GM21786 (cell line): ENCODE data around the gene COL23A1.

Experiments used
- ATAC-seq: cut with Tn5 transposase; IDR thresholded peaks from one replicate; pipeline ENCODE4 v1.9.1; 2021; ENCODE audit not compliant: unreplicated experiment

The COL23A1 gene

DNA sequence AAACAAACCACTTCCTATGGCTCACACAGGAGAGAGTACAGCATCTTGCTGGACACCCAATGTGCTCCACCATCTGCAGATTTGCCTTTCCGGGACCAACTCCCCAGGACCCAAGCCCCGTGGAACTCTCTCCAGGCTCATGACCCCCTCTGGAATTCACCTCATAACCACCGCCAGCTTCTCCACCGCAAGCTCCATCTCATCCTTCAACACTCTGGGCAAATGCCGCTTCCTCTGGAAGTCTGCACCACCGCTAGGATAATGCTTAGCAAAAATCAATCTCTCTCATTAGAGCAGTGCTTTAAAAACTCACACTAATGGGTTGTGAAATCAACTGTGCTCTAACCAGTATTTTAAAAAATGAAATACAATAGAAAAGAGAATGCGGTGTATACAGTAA is 150.0 kb downstream of the COL23A1 start:
- ATAC-seq: no peak

DNA sequence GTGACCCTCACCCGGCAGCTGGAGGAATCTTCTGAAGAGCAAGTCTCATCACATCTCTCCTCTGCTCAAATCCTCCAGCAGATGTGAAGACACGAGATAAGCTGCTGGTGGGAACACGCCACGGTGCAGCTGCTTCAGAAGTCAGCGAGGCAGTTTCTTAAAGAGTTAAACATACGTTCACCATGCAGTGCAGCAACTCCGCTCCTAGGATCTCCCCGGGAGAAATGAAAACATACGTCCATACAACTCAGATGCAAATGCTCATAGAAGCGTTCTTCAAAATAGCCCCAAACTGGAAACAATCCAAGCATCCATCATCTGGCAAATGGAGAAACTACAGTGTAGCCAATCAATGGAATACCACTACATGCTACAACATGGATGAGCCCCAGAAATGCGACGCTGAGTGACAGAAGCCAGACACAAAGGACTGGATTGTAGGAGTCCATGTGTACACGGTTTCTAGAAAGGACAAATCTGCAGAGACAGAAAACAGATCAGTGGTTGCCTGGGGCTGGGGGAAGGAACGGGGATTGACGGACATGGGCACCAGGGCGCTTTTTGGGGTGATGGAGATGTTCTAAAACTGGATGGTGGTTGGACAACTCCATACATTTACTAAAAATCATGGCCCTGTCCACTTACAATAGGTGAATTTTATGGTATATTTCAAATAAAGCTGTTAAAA is 150.6 kb downstream of the COL23A1 start:
- ATAC-seq: no peak

DNA sequence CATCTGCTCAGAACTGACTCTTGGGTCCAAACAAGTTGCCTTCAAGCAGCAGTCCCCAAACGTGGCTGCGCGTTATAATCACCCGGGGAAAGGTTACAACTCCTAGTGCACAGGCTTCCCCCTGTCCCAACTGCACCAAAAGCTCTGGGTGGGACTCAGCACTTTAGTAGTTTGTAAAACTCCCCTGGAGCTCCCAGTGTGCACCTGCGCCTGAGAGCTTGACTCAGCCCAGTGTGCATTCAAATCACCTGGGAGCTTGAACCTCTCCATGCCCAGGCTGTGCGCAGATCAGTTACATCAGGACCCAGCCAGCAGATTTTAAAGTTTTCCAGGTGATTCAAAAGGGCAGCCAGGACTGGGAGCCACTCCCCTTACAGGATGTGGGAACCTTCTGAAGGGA is 151.4 kb downstream of the COL23A1 start:
- ATAC-seq: no peak

DNA sequence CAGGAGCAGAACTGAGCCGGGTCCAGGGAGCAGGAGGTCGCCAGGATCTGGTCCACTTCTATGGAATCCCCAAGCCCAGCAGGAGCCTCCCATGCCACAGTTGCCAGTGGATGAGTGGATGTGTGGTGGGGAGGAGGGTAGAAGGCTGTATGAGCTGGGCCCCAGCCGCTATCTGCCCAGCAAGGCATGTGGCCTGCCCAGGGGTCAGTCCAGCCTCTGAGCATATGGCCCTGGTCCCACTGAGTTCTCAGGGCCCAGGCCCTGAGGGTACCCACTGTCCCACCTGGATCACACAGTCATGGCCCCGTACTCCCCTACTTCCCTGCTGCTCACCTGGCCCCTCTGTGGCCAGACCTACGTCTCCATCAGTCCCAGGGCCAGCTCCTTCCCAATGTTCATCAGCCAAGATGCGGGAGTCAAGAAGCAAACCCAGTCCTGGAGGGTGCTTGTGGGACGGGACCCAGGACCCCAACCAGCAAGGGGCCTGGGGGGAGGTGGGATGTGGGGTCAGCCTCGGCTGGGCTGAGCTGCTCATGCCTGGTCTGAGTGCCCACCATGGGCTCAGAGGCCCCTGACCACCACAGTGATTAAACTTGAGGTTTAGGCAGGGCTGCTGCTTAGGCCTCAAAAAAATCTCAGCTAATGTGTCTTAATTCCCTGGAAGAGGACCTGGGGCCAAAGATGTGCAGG is 152.7 kb downstream of the COL23A1 start:
- no peak for ATAC-seq

DNA sequence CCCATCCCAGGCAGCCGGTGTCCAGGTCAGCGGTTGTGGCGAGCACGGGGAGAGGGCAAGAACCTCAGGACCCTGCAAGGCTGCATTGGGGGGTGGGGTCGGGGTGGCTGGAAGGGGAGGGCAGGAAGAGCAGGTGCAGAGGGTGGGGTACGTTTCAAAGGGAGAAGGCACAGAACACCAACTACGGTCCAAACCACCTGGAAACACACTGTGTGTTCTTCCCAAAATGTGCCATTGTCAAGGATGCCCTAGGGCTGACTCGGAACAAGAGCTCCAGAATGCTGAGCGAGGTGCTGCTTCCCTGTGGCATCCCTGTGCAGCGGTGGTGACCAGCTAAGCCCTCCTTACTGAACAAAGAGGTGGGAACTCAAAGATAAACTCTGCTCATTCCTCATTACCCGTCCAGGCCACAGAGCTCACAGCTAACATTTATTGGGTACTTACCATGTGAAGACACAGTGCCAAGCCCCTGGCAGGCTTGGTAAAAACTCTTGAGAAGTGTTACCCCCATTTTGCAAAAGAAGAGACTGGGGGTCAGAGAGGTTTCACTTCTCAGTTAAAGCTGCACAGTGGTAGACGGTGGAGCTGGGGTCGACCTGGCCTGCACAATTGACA is 153.8 kb downstream of the COL23A1 start:
- no peak for ATAC-seq

DNA sequence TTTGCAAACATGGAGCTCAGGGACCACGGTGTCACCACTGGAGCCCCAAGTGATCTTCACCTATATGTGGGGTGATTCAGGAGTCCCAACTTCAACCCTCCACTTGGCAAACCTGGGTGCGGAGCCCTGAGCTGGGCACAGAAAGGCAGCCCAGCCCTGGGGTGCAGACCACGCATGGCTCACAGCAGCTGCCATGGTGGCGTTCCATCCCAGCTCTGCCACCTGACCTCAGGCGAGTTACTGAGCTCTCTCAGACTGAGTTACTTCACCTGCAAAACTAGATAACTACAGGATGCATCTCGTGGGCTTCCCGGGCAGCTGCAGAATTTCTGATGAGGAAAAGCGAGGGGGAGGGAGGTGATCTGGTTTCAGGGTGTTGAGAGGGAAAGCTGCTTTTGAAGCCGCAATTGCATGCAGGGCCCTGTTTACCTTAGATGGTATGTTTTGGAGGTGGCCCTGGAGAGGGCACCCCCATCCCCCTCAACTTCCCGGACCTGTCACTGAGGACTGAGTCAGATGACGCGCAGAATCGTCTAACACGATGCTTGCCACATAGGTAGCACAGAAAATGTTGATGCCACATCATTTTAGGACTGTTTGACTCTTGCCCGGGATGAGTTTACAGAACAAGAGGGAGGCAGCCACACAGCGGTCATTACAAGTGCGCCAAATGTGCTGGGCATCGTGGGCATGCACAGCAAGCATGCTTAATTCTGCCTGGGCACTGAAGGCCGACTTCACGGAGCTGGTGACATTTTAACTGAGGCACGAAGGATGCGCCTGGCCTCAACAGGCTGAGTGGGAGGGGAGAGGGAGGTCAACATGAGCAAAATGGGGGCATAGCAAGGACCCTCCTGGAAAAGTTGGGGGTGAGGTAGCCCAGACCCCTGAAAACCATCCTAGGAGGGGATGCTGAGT is 154.6 kb downstream of the COL23A1 start:
- no peak for ATAC-seq

DNA sequence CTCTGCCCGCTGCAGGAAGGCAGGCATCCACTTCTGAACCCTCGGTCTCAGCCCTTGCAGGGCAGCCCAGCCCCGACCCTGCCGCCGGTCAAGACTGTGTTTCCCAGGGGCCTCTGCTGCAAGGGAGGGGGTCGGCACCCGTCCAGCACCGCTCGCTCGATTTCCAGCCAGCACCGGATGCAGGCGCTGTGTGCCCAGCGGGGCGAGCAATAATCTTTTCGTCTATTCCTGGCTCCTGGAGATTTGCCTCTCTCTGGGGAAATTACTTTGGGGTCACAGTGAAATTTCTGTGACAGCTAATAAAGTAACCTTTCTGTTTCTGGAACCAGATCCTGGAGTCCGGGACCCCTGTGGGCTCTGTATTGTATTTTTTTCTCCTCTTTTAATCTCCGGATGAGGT is 155.3 kb downstream of the COL23A1 start:
- no peak for ATAC-seq

DNA sequence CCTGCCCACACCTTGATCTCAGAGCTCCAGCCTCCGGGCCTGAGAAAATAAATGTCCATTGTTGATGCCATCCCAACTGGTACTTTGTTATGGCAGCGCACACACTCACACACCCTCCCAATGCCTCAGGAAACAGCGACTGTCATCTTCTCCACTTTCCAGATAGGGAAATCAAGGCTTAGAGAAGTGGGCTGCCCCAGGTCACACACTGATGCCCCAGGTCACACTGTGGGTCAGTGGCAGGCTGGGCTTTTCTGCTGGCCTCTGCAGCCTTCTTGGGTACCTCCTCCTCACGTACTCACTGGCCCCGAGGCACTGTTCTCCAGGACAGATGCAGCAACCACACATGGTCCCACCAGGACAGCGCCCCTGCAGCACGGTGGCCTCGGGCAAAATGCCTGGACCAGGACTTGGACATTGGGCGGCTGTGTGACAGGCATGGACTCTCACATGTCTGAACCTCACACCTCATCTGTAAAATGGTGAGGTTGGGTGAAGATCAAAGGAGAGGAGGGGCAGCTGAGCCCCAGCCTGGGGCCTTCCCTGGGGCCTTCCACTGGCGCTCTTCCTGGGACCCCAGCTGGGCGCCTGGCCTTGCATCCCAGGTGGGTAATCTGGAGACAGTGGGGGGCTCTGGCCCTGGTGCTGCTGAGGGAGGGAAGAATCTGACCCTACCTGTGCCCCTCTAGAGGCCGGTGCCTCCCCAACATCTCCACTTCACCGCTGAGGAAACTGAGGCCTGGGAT is 156.0 kb downstream of the COL23A1 start:
- ATAC-seq: no peak

DNA sequence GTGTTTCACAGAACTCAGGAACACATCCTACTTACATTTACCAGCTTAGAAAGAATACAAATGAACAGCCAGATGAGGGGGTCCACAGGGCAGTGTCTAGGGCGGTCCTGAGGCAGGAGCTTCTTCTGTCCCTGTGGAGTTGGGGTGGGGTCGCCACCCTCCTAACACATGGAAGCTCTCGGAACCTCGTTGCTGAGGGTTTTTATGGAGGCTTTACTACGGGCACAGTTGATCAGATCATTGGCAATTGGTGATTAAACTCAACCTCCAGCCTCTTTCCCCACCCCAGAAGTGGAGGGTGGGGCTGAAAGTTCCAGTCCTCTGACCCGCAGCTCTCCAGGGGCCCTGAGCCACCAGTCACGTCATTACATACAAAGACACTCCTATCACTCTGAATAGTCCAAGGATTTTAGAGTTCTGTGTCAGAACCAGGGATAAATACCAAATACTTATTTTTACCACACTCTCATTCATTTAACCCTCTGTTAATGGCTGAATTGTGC is 156.9 kb downstream of the COL23A1 start:
- no peak for ATAC-seq

DNA sequence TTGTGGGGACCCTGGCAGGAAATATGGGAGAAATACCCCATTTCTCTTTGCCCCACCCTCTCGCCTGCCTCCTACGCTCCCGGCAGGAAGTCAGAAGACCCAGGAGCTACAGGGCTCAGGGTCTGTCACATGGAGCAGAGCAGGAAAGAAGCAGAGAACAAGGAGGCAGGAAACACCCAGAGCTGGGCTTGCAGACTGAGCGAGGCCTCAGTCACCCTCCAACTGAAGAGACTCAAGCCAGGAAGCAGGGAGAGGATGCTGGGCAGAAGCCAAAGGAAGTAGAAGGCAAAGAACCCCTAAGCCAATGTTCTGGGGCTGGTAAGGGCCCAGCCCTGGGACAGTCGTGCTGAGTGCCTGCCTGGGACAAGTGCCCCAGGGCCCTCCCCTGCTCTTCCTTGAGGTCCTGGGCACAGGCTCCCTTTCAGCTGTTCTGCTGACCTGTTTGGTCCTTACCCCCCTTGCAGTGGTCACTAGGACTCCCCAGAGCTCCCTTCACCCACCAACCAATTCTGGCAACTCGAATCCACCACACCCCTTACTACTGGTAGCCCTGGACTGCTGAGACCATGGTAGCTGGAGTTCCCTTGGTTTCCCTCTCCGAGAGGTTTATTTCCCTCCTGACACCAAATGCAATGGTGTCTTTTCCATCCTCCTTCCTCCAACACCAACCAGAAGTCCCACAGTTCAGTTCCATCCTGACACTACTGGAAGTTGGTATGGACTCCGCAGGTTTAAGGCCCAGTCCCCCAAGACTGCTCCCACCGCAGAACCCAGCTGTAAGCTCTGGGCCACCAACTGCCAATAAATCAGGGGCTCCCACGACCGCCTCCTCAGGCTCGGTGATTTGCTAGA is 157.5 kb downstream of the COL23A1 start:
- no peak for ATAC-seq

DNA sequence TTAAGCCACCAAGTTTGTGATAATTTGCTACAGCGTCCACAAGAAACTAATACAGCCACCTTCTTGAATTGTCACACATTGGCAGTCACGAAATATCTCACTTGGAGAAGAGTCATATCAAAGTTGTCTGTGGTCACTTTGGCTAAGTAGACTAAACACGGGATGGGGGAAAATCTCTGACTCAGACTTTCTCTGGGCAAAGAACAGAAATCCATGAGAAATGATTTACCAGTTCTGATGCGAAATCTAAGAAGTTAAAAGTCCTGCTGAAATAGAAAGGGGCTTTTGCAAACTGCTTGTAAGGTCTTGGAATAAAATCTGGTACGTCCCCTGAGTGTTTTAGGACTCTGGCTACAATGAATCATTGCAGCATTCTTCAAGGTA is 158.4 kb downstream of the COL23A1 start:
- ATAC-seq: no peak

DNA sequence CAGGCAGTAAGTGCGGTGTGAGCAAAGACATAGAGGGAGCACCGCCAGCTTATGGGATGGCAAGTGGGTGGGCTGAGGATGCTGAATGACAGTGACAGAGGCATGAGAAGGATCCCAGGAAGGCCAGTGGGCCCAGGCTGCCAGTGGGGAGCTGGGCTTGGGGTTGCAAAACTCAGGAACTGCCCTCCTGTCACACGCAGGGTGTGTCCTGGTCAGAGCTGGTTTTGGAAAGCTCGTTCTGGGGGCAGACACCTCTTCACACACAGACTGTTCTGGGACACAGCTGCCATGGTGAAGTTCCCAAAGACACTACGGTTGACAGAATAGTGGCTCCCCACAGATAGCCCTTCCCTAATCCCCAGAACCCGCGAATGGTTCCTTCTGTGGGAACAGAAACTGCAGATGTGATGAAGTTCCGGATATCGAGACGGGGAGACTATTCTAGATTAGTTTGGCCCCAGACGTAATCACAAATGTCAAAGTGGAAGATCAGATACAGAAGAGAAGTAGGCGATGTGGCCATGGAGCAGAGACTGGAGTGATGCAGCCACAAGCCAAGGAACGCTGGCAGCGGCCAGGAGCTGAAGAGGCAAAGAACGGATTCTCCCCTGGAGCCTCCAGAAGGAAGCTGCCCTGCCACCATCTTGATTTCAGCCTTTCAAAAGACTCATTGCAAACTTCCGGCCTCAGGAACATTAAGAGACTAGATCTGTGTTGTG is 159.0 kb downstream of the COL23A1 start:
- ATAC-seq: no peak

DNA sequence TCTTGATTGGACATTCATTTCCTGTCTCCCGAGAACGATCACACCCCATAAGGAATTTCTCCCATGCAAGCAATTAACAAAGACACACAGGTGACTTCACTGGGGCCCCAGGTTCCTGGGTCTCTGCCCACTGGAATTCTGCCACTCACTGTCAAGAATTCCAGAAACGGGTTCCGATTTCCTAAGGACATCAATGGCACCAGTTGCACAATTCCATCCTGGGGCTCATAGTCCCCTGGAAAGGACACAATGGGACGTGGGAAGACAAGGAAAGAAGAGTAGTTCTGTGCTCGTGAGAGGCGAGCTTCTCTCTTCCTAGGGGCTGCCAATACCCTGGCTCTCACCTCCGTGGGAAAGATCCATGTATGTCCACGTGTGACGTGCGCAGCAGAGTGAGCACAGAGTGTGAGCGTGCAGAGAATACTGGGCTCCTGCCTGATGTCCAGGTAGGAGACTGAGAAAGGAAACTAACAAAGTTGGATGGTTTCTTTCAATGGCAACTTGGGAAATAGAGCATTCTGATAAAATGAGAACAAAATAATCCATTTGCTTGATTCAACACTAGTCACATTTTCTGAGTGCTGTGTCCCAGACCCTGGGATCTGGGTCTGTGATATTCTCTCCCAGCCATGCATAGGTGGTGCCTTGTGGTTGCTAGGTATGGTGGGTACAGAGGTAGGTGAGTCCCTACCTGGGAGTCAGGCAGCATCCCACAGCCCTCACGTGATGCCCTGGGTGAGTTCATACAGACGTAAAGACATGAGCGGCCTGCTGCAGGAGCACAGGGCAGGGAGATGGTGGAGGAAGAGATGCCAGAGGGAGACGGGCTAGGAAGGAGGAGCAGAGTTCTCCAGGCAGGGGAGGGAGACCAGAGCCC is 159.8 kb downstream of the COL23A1 start:
- ATAC-seq: no peak

DNA sequence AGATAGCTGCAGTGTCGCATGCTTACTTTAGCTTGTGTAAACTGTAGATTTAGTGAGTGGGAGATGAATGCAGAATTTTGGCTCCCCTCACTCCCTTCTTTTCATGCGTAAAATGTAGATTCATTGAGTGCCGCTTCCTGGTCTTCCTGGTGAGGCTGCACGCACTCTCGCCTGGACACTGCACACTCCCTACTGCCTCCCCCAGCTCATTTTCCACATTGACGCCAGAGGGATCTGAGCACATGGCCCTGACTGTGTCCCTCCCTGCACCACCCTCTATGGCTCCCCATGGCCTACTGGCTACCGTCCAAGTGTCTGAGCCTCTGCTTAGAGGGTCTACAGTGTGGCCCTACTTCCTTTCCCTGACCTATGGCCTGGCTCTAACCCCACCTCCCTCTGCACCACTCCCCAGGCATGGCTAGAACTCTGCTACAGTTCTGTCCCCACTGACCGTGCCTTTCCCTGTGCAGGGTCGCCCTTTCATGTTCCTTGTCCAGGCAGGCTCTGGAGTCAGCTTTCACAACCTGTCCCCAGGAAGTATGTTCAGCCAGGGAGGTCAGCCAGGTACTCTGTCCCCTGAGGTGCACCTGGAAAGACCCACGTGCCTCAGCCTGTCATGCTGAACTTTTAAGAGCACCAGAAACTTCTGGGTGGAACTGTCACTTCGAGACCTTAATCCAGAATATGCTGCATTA is 160.6 kb downstream of the COL23A1 start:
- no peak for ATAC-seq

DNA sequence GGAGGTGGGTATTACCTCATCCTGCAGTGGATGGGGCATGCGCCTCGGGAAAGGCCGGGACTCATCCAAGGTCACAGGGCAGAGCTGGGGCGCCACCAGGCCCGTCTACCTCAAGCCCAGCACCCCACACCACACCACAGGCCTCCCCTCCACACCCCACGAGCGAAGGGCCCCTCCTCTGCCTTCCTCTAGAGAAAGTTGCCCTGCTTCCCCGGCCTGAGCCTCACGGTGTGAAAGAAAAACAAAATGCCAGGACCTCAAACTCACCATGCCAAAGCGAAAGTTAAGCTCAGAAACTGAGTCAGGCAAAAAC is 161.1 kb downstream of the COL23A1 start:
- no peak for ATAC-seq

DNA sequence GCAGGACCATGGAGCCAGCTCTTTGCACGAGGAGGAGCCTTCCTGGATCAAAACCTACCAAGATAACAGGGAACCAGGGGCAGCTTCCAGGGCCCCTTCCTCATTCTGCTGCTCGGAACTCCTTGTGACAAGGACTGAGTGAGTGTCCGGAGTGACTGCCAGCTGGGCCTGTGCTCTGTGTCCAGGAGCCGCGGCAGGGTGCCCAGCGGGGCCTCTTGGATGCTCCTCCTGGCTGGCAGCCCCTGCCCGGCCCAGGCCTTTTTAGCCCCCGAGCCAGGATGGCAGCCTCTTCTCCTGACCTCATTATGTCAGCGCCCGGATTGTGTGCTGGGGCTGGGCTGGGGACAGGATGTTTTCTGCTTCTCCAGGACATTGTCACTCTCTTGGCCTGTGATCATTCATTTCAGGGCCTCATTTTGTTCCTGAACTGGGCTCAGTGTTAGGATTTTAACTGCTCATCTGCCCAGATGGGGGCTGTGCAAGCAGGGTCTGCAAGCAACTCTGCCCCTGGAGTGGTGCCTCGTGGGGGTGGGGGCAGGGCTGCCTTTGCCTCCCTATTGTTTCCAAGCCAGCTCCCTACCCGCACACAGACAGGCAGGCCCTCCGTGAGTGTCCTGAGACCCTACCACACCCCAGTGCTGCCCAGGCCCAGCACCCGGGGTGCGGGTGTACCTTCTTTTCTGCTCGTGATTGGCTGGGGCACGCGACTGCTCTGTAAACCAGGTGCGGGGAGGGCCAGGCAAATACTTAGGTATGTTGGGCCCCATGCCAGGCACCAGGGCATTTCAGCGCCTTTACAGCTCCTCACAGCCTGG is 161.6 kb downstream of the COL23A1 start:
- ATAC-seq: no peak
